RWPE1 (cell line): Measurements from ENCODE around the gene TAPT1.
"Not testable (repeated sequence)": the region's sequence is repeated elsewhere in the genome, so short reads cannot be mapped to it uniquely, and the experiment has no call there.

ENCODE experiments used
- CTCF ChIA-PET: fragments of 350-600 bp; sonication (Branson Sonifier 250); formaldehyde crosslinking; extraction: SDS; loops from one replicate; lab custom pipeline; 2021; lab: Yijun Ruan, JAX
- POLR2A ChIA-PET: fragments of 400-600 bp; formaldehyde crosslinking; extraction: SDS; loops from one replicate; lab custom pipeline; 2020; ENCODE audit warnings: antibody characterized with exemption; ENCODE audit not compliant: low non-redundant PET; lab: Yijun Ruan, JAX
- DNase-seq: peaks from one replicate; pipeline ENCODE4 v3.0.0; 2012; ENCODE audit warnings: low spot score
- H3K27ac ChIP-seq: fragments of 450-650 bp; 2 replicates; pipeline ENCODE4 v1.5.1; 2017
- TF ChIP-seq, protein P1 (sequence below): fragments of 450-650 bp; conservative IDR thresholded peaks from 2 replicates; pipeline ENCODE4 v1.5.1; 2017; ENCODE audit warnings: low read depth, mild to moderate bottlenecking

The TAPT1 gene

DNA sequence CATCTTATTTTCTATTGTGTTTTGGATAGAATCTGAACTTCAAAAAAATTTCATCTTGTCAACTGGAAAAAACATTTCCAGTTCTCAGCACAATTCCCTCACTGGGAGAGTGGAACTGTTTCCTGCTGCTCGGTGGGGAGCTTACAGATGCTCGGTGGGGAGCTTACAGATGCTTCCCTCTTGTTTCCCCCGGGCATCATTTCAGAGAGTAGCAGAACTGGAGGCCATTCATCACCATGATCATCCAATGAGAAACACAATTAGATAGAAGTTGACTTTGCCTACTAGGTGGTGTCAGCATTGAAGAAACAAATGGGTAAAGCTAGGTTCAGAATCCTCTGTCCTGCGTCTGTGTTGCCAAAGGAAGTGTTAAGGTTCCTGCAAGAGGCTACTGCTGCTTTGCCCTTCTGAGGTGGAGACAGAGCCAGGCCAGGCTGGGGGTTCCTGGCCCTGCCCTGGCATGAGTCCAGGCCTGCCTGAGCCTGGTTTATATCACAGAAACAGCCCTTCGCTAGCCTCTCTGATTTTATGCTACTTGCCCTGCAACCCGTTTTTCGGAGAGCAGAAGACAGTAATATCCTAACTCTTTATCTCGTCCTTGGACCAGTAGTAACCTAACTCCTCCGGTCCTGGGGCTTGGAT lies 70.6 kb downstream of the TAPT1 start:
- no peak for DNase-seq
- H3K27ac ChIP-seq = no peak overlapping the region
- ChIA-PET POLR2A (no interaction called here), CTCF (no interaction called here)
- TF ChIP-seq, protein P1, sequence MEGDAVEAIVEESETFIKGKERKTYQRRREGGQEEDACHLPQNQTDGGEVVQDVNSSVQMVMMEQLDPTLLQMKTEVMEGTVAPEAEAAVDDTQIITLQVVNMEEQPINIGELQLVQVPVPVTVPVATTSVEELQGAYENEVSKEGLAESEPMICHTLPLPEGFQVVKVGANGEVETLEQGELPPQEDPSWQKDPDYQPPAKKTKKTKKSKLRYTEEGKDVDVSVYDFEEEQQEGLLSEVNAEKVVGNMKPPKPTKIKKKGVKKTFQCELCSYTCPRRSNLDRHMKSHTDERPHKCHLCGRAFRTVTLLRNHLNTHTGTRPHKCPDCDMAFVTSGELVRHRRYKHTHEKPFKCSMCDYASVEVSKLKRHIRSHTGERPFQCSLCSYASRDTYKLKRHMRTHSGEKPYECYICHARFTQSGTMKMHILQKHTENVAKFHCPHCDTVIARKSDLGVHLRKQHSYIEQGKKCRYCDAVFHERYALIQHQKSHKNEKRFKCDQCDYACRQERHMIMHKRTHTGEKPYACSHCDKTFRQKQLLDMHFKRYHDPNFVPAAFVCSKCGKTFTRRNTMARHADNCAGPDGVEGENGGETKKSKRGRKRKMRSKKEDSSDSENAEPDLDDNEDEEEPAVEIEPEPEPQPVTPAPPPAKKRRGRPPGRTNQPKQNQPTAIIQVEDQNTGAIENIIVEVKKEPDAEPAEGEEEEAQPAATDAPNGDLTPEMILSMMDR = no peak

DNA sequence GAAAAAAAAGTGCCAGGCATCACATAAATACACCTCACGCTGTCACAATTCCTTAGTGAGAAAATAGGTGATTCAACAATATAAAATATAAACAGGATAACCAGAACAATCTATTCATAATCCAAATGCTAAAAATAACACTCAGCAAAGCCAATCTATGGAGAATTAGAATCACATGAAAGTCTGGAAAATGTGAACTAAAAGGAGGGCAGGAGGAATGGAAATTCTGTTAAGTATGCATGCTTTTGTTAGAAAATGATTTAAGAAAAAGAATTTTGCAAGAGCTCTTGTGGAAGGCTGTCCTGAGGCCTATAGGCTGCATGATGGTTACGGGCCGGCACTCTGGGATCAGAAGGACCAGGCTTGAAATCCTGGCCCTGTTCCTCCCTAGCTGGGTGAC lies 71.8 kb downstream of the TAPT1 start:
- DNase-seq = no peak
- ChIA-PET CTCF (no interaction called here), POLR2A (no interaction called here)
- TF ChIP-seq, protein P1 = no peak
- no peak overlapping the region for H3K27ac ChIP-seq

DNA sequence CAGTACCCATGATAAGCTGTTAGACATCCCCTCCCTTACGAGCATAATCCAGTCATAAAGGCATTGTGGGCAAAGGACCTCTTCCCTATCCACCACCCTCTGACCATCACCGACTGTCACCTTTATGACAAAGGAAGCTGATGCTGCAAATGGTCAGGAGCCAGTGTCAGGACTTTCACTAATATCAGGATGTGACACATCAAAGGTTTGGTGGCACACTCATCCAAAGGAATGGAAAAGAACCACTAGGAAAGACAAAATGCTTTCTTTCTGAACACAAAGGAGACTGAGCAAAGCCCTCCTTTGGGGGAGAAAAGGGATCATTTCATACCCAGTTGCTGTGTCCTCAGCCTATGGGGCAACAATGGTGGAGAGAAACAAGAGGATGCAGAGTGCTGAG lies 75.6 kb downstream of the TAPT1 start:
- CTCF ChIA-PET = no interaction called here
- no peak for DNase-seq
- TF ChIP-seq, protein P1 = no peak
- POLR2A ChIA-PET = no interaction called here
- H3K27ac ChIP-seq = no peak overlapping the region

DNA sequence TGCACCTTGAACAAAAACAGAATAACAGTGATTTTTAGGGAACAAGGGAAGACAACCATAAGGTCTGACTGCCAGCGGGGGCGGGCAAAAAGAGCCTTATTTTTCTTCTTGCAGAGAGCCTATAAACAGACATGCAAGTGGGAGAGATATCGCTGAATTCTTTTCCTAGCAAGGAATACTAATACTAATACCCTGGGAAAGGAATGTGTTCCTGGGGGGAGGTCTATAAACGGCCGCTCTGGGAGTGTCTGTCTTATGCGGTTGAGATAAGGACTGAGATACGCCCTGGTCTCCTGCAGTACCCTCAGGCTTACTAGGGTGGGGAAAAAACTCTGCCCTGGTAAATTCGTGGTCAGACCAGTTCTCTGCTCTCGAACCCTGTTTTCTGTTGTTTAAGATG lies 81.4 kb downstream of the TAPT1 start:
- CTCF ChIA-PET, H3K27ac ChIP-seq, DNase-seq, POLR2A ChIA-PET: not testable (repeated sequence)

DNA sequence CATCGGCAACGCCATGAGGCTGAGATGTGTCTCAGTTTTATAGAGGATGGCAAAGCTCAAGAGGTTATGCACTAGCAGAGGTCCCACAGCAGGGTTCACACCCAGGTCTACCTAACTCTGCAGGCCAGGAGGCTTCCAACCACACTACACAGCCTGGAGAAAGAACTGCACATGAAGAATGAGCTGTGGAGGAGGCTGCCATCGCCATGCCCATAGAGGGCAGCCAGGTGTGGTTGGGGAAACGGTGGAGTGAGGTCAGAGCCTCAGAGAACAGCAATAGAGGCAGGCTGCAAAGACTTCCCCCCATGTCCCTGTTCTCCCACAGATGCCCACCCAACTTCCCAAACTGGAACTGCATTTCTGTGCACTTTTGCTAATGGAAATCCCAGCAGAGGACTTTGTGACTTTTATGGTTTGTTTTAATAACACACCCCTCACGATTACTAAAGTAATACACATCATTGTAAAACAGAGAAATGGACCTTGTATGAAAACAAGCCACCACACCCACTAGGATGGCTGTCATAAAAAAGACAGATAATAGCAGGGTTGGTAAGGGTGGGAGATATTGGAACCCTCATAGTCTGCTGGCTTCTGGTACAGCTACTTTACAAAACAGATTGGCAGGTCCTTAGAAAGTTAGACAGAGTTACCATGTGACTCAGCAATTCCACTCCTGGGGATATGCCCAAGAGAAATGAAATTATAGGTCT lies 83.5 kb downstream of the TAPT1 start:
- no peak overlapping the region for H3K27ac ChIP-seq
- ChIA-PET POLR2A (no interaction called here), CTCF (no interaction called here)
- no peak for DNase-seq
- TF ChIP-seq, protein P1 = no peak

DNA sequence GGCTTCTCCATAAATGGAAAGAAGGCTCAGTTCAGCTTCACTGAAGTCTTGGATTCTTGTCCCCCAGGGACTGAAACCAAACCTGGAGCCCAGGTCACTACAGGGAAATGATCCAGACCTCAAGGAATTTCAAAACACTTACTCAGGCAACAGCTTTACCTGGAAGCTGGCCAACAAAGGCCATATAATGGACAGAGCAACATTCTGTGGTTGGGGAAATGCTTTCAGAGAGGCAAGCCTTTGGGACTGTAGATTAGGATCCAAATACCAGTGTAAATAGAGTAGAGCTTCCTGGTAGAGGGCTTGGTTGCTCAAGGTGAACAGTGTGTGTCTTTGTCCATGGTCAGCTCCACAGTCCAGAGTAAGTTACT lies 85.4 kb downstream of the TAPT1 start:
- ChIA-PET POLR2A (no interaction called here), CTCF (no interaction called here)
- TF ChIP-seq, protein P1 = no peak
- DNase-seq = peak; percentile 48
- no peak overlapping the region for H3K27ac ChIP-seq

DNA sequence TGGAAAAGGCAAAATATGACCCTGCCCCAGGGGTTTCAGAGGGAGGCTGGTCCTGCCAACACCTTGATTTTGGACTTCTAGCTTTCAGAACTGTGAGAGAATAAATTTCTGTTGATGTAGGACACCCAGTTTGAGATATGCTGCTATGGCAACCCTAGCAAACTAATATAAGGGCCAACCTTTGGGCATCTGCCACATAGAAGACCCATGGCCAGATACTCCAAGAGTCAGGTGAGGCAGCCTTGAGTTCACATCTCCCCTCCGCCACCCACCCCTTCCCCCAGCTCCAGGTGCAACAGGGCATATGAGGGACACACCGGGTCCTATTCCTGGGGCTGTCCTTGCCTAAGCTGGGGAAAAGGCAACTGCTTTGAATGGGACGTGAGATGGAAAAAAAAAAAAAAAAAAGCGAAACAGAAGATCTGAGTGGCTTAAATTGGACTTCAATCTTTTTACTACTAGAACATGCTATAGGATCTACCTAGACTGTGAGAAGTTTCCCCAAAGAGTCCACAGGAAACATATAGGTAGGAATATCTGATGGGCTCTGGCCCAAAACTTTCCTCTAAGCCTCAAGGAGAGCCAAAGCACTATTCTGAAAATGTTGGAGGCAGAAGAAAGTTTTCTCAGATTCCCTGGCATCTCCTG lies 85.9 kb downstream of the TAPT1 start:
- CTCF ChIA-PET = no interaction called here

More for the DNA sequence above, 85.9 kb downstream of the TAPT1 start:
- no peak overlapping the region for H3K27ac ChIP-seq
- POLR2A ChIA-PET = no interaction called here
- TF ChIP-seq, protein P1 = no peak
- no peak for DNase-seq
